GM12865 (cell line): Measurements from ENCODE around the gene ATP8A2.

Experiments
- DNase-seq: peaks from one replicate; pipeline ENCODE4 v3.0.0; 2010; ENCODE audit warnings: low read depth
- H3K4me3 ChIP-seq: 2 replicates; pipeline ENCODE4 v1.5.1; 2011; ENCODE audit warnings: mild to moderate bottlenecking, low read depth, low read length, control low read depth
- TF ChIP-seq, protein P1 (sequence below): IDR thresholded peaks from 2 replicates; pipeline ENCODE4 v1.5.1; 2011; ENCODE audit warnings: low read length, control low read depth, low read depth, inconsistent platforms; ENCODE audit not compliant: insufficient read depth; ENCODE audit errors: missing control alignments

The ATP8A2 gene

DNA sequence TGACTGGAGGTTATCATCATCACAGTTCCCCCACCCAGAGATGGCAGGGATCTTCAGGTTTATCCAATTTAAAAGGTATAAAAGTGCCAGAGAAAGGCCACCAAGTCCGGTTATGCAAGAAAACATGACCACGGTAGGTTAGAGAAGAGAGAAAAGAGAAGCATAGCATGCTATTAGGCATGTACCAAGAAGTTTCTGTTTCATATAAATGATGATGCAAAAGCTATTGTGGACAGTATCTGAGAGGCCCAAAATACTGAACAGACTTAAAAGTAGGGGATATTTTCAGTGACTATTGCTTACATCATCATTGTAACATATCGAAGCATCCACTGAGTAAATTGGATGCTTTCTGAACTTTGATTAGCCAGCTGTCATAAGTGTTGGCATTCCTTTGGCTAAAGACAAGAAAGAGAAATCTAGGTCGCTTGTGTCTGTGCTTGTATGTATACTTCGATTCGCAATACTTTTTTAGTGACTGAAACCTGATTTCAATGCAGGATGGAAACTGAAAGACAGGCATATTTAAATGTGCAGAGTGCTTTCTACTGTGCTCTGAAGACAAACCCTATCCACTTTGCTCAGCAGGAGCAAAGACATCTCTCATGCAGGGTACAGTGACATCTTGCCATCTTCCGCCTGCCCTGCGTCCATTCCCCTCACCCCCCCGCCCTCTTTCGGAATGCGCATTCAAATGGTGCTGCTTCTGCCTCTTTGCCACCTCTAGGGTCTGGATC is 499.8 kb downstream of the ATP8A2 start:
- DNase-seq: no peak
- H3K4me3 ChIP-seq: no peak overlapping the region
- TF ChIP-seq, protein P1, sequence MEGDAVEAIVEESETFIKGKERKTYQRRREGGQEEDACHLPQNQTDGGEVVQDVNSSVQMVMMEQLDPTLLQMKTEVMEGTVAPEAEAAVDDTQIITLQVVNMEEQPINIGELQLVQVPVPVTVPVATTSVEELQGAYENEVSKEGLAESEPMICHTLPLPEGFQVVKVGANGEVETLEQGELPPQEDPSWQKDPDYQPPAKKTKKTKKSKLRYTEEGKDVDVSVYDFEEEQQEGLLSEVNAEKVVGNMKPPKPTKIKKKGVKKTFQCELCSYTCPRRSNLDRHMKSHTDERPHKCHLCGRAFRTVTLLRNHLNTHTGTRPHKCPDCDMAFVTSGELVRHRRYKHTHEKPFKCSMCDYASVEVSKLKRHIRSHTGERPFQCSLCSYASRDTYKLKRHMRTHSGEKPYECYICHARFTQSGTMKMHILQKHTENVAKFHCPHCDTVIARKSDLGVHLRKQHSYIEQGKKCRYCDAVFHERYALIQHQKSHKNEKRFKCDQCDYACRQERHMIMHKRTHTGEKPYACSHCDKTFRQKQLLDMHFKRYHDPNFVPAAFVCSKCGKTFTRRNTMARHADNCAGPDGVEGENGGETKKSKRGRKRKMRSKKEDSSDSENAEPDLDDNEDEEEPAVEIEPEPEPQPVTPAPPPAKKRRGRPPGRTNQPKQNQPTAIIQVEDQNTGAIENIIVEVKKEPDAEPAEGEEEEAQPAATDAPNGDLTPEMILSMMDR: no peak

GRCh38 chr13:25872481-25873241 is 500.9 kb downstream of the ATP8A2 start:
- no peak for DNase-seq
- TF ChIP-seq, protein P1: no peak
- H3K4me3 ChIP-seq: no peak overlapping the region

DNA sequence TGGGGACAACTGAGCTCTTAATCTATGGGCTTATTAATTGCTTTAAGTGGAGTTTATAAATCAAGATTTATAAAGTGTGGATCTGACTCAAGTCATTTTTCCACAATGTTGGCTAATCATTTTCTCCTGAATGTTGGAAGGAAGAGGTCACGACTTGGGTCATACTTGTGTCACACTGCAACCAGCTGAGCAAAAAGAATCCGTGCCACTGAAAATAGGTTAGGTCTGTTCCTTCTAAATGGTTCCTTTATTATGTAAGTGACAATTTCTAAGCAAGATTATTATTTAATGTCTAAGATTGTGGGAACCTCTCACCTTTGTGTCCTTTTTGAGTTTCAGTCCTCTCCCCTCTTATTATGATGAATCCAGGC is 501.5 kb downstream of the ATP8A2 start:
- DNase-seq: no peak
- TF ChIP-seq, protein P1: no peak
- H3K4me3 ChIP-seq: no peak overlapping the region

DNA sequence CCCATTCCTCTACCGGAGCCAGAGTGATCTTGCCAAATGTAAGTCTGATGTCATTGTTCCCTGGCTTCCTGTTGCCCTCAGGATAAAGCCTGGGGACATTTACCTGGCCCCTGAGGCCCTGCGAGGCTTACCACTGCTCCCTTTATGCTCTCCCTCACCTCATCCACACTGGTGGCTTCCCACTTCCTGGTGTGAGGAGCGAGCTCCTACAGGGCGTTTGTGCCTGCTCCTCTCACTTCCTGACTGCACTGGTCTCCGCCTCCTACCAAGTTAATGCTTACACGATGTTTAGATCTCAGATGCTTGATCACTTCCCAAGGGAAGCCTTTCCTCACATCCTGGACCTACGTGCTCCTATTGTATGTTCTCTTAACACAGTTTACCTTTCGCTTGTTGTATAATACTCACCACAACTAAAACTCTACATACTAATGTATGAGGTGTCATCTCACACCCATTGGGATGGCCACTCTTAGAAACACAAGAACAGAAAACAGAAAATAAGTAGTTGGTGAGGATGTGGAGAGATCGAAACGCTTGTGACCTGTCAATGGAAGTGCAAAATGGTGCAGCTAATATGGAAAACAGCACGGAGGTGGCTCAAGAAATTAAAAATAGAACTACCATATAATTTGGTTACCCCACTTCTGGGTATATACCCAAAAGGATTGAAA is 502.4 kb downstream of the ATP8A2 start:
- no peak overlapping the region for H3K4me3 ChIP-seq
- TF ChIP-seq, protein P1: no peak
- no peak for DNase-seq

DNA sequence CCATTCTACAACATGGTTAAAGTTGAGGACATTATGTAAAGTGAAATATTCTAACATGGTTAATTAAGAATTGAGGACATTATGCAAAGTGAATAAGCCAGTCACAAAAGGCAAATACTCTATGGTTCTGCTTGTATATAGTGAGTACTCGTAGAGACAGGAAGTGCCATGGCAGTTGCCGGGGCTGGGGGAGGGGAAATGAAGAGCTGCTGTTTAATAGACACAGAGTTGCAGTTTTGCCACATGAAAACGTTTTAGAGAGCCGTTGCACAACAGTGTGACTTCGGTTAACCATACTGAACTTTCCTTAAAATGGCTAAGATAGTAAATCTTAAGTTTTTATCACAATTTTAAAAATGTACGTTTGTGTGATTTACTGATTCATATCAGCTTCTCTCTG is 503.1 kb downstream of the ATP8A2 start:
- no peak for DNase-seq
- H3K4me3 ChIP-seq: no peak overlapping the region
- TF ChIP-seq, protein P1: no peak

GRCh38 chr13:25876247-25876646 is 504.5 kb downstream of the ATP8A2 start:
- no peak overlapping the region for H3K4me3 ChIP-seq
- TF ChIP-seq, protein P1: no peak
- no peak for DNase-seq
